KMS-11 (cell line): ENCODE results near the gene OR10J1.

ENCODE experiments used
- H2AFZ ChIP-seq: fragments of 200-600 bp; sonication (generic); 2 replicates; pipeline ENCODE4 v1.6.1; 2016; ENCODE audit warnings: antibody characterized with exemption, mixed run types, low read depth
- H3K27ac ChIP-seq: fragments of 200-600 bp; sonication (generic); 2 replicates; pipeline ENCODE4 v1.6.1; 2016; ENCODE audit warnings: mild to moderate bottlenecking, mixed run types
- H3K27me3 ChIP-seq: fragments of 200-600 bp; sonication (generic); 2 replicates; pipeline ENCODE4 v1.6.1; 2017; ENCODE audit warnings: mild to moderate bottlenecking, low read depth, mixed run types, moderate library complexity; ENCODE audit not compliant: insufficient read depth
- H3K36me3 ChIP-seq: fragments of 200-600 bp; sonication (generic); 2 replicates; pipeline ENCODE4 v1.6.1; 2017; ENCODE audit warnings: mild to moderate bottlenecking, mixed run types; ENCODE audit not compliant: insufficient read depth
- H3K4me1 ChIP-seq: fragments of 200-600 bp; sonication (generic); 2 replicates; pipeline ENCODE4 v1.6.1; 2016; ENCODE audit warnings: mild to moderate bottlenecking, low read depth, mixed run types; ENCODE audit not compliant: poor library complexity, severe bottlenecking
- H3K4me2 ChIP-seq: fragments of 200-600 bp; sonication (generic); 2 replicates; pipeline ENCODE4 v1.7.0; 2016; ENCODE audit warnings: mild to moderate bottlenecking, mixed run types
- H3K4me3 ChIP-seq: fragments of 200-600 bp; sonication (generic); IDR thresholded peaks from 2 replicates; pipeline ENCODE4 v1.6.1; 2017; ENCODE audit warnings: low read depth, low read length, mixed read lengths; ENCODE audit not compliant: insufficient read depth
- H3K79me2 ChIP-seq: fragments of 200-600 bp; sonication (generic); 2 replicates; pipeline ENCODE4 v1.6.1; 2016; ENCODE audit warnings: low read depth, mixed run types; ENCODE audit not compliant: insufficient read depth
- H3K9ac ChIP-seq: fragments of 200-600 bp; sonication (generic); 2 replicates; pipeline ENCODE4 v1.6.1; 2016; ENCODE audit warnings: mild to moderate bottlenecking, mixed run types
- H4K20me1 ChIP-seq: fragments of 200-600 bp; sonication (generic); 2 replicates; pipeline ENCODE4 v1.6.1; 2016; ENCODE audit warnings: mild to moderate bottlenecking, mixed run types; ENCODE audit not compliant: insufficient read depth
- CTCF ChIP-seq: fragments of 200-600 bp; sonication (generic); conservative IDR thresholded peaks from 2 replicates; pipeline ENCODE4 v1.6.1; 2017; ENCODE audit warnings: low read depth, mild to moderate bottlenecking, antibody characterized with exemption, low read length, moderate library complexity, mixed read lengths

The OR10J1 gene

DNA sequence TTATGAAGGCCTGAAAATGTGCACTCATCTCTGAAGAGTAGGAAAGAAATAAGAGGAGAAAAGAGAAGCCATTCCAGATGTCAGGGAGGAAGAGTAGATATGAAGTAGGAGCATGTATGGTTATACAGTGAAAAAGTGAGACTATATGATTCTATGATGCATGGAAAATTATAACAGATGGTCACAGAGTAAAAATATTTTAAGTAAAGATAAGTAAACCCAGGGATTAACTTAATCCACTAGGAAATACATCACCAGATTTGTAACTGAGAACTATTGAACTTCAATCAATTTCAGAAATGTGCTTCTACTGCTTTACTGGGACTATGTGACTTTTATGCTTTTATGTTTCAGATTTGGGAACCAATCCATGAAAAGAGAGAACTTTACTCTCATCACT lies at the start of gene OR10J1:
Gene OR10J1 (plus strand): TSS at position 301 of the 400 bp plus-strand sequence. CDS start 70 bp downstream, at position 371.
- Histone ChIP-seq H3K27ac (no peak within 1 kb of the TSS), H3K4me1 (no peaks in the 10 kb centered on the region), H3K36me3 (no peaks in the 10 kb centered on the region), H3K4me3 (no peak within 1 kb of the TSS), H3K27me3 (no peaks in the 10 kb centered on the region), H3K4me2 (no peak within 1 kb of the TSS), H3K9ac (no peak within 1 kb of the TSS), H2AFZ (no peak within 1 kb of the TSS), H4K20me1 (no peaks in the 10 kb centered on the region), H3K79me2 (no peaks in the 10 kb centered on the region)
- no peak for TF ChIP-seq CTCF

DNA sequence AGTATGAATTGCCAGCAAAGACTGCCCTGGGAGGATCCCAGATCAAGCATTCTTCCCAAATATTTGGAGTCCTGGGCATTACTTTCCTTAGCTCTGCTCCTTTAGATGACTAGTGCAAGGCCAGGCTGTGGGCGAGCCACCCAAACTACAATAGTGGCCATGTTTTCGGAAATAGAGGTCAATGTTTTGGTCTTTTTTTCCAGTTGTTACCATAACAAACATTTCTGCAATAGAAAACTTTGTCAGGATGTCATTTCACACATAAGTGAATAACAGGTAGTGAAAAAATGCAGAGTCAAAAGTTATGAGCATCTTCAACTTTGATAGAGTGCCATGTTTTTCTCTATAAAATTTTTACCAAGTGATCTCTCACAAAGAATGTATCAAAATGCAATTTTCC lies 32.7 kb upstream of the OR10J1 start:
- Histone ChIP-seq H3K79me2 (no peaks in the 10 kb centered on the region), H2AFZ (no peak overlapping the region), H3K27me3 (no peaks in the 10 kb centered on the region), H3K27ac (no peak overlapping the region), H3K36me3 (no peaks in the 10 kb centered on the region), H3K4me2 (no peak overlapping the region), H3K4me3 (no peak overlapping the region), H3K4me1 (no peaks in the 10 kb centered on the region), H3K9ac (no peak overlapping the region), H4K20me1 (no peaks in the 10 kb centered on the region)
- TF ChIP-seq CTCF: no peak

GRCh38 chr1:159408862-159409400 lies 30.6 kb upstream of the OR10J1 start:
- Histone ChIP-seq H4K20me1 (no peaks in the 10 kb centered on the region), H3K4me2 (no peak overlapping the region), H2AFZ (no peak overlapping the region), H3K27ac (no peak overlapping the region), H3K27me3 (no peaks in the 10 kb centered on the region), H3K9ac (no peak overlapping the region), H3K4me1 (no peaks in the 10 kb centered on the region), H3K36me3 (no peaks in the 10 kb centered on the region), H3K79me2 (no peaks in the 10 kb centered on the region), H3K4me3 (no peak overlapping the region)
- TF ChIP-seq CTCF: no peak

DNA sequence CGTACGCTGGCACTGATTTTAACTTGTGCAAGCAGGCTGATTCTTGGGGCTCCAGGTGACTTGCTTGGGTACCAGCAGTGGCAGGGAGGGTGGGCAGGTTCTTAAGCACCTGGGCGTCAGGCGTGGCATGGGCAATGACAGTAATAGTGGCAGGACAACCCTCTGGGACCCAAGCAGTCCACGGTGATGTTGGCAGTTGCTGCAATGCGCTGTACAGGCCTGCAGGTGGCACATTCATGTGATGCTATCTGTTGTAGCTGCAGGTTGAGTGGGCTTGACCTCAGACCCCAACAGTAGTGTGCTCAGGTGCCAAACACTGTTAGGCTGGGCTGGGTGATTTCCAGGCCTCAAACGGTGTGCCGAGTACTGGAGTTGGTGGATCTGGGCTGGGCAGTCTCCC lies 17.7 kb upstream of the OR10J1 start:
- Histone ChIP-seq H3K36me3 (no peaks in the 10 kb centered on the region), H3K79me2 (no peaks in the 10 kb centered on the region), H3K4me2 (no peak overlapping the region), H3K27ac (no peak overlapping the region), H3K27me3 (no peaks in the 10 kb centered on the region), H4K20me1 (no peaks in the 10 kb centered on the region), H3K4me3 (no peak overlapping the region), H2AFZ (no peak overlapping the region), H3K9ac (no peak overlapping the region), H3K4me1 (no peaks in the 10 kb centered on the region)
- TF ChIP-seq CTCF: peak; percentile 68
